ENCODE data around the gene BCL7A. TPM values are rescaled to one million over a fixed set of nuclear protein-coding genes. Genes with fewer than 3 reads are reported as not detected.
A peak's percentile ranks its signal among the peaks of the same experiment; 100 is the strongest.

The BCL7A gene
- polyA plus RNA-seq, 2 of the 4 experiments (the other 2 are of a cell fraction) = 9.2 to 9.4 TPM

DNA sequence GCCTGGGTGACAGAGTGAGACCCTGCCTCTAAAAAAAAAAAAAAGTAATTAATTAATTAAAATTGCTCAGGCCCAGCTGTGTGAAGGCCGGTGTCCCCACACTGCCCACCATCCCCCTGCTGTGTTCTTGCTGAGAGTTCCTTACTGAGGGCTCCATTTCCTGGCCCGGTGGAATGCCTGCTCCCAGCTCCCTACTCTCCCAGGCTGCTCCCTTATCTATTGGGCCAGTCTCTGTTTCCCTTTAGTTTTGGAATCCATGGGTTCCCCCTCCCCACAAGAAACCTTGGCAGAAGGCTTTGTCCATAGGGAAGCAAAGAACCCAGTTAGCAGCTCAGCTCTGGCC is 75.9 kb downstream of the BCL7A start (continued):
- TF ChIP-seq, protein P1, sequence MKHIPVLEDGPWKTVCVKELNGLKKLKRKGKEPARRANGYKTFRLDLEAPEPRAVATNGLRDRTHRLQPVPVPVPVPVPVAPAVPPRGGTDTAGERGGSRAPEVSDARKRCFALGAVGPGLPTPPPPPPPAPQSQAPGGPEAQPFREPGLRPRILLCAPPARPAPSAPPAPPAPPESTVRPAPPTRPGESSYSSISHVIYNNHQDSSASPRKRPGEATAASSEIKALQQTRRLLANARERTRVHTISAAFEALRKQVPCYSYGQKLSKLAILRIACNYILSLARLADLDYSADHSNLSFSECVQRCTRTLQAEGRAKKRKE (CRISPR knock-in tag; IDR thresholded peaks at IDR 0.05; ENCODE audit: low read depth) = no peak
- TF ChIP-seq CBX8 (IDR thresholded peaks at IDR 0.05) (no peak), NR3C1 (IDR thresholded peaks at IDR 0.05) (no peak)

DNA sequence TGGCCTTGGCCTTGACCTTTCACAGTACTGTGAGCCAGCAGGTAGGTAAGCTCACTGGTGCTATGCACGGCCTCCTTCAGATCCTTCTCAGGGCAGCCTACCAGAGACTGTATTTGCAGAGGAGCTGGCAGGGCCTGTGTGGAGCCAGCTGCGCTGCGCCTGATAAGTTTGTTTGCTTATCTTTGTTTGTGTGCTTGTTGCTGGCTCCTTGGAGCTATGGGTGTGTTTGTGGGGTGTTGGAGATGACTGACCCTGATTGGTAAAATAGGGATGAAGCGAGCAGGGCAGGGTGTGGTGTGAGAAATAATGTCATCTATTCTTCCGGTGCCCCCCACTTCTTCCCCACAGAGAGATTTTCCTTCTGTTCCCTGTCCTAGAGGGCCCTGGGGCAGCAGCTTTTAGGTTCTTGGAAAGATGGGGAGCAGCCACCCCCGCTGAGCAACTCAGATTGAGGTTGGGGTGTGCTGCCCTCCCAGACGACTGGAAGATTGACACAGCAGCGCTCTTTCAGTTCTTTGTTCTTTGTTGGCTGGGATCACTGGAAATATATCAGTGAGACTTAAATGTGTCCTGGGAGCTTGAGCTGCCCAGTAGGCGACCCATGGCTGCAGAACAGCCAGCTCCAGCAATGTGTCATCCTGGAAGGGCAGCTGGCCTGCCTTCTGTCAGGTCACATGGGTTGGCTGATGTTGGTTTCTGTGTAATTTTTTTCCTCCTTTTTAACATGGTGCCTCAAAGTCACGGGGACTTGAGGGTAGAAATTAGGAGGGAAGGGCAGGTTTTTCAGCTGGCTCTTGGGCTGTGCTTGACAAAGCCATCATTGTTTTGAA is 76.5 kb downstream of the BCL7A start:
- FAIRE-seq (no peak), DNase-seq (ENCODE audit: low read depth in 1 of 2, low spot score in 1 of 2) (peak; percentile 66 to 92), ATAC-seq (peak; percentile 86 to 93)
- ChIA-PET CTCF (interaction anchor here (0.6 to 7.6 kb wide), 14 partner anchors 10 to 304 kb away, joined by 3 to 76 read pairs (median 6); partner anchors contain the start of gene RHOF), POLR2A (interaction anchor here (1.4 to 1.7 kb wide), 2 partner anchors 9 to 20 kb away, joined by 3 to 11 read pairs; partner anchors contain the start of gene MLXIP)
- H3K4me3 ChIP-seq = 0 out of 3 replicates have a peak overlapping the region, but pooled peaks have one; percentile 12
- peaks cover 63% of the 10 kb centered on the region for H3K4me1 ChIP-seq
- peak overlapping the region; percentile 81 to 88 for H3K27ac ChIP-seq
- TF ChIP-seq, protein P2, sequence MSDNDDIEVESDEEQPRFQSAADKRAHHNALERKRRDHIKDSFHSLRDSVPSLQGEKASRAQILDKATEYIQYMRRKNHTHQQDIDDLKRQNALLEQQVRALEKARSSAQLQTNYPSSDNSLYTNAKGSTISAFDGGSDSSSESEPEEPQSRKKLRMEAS (IDR thresholded peaks at IDR 0.05) = 0 out of 2 replicates have a peak, but pooled peaks have one; percentile 31
- TF ChIP-seq FOSB (CRISPR knock-in tag; IDR thresholded peaks at IDR 0.05) (no peak), SMC3 (IDR thresholded peaks at IDR 0.05) (peak; percentile 18; the same call in 1 of the 3 replicates), GATA3 (IDR thresholded peaks at IDR 0.05; ENCODE audit: borderline replicate concordance) (peak; percentile 87)
- TF ChIP-seq, protein P3, sequence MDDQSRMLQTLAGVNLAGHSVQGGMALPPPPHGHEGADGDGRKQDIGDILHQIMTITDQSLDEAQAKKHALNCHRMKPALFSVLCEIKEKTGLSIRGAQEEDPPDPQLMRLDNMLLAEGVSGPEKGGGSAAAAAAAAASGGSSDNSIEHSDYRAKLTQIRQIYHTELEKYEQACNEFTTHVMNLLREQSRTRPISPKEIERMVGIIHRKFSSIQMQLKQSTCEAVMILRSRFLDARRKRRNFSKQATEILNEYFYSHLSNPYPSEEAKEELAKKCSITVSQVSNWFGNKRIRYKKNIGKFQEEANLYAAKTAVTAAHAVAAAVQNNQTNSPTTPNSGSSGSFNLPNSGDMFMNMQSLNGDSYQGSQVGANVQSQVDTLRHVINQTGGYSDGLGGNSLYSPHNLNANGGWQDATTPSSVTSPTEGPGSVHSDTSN (IDR thresholded peaks at IDR 0.05) = peak; percentile 42; the same call in 1 of the 2 replicates
- TF ChIP-seq, protein P4, sequence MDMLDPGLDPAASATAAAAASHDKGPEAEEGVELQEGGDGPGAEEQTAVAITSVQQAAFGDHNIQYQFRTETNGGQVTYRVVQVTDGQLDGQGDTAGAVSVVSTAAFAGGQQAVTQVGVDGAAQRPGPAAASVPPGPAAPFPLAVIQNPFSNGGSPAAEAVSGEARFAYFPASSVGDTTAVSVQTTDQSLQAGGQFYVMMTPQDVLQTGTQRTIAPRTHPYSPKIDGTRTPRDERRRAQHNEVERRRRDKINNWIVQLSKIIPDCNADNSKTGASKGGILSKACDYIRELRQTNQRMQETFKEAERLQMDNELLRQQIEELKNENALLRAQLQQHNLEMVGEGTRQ (IDR thresholded peaks at IDR 0.05) = peak; percentile 61
- 13% methylated on average over 10 of the region's 10 CpGs for WGBS (ENCODE audit: missing lambda C conversion rate)
- no peaks in the 10 kb centered on the region for H3K9me3 ChIP-seq
- peak overlapping the region; percentile 65 for H3K4me2 ChIP-seq

DNA sequence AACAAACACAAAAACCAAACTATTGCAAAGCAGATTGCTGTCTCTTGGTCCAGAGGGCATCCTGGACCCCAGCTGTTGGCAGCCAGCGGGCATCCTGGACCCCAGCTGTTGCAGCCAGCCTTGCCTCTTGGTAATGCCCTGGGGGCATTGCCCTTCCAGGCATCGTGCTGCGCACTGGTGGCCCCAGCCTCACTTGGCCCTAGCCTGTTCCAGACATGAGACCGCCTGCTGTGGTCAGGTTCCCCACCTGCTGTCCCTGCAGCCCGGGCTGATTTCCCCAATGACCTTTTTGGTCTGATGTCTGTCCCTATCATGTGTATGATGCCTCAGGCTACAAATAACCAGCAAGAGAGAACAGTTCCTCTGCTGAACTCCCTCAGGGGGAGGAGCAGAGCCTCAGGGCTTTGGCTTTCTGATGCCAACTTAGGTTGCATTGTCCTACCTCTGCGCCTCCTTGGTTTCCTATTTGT is 77.6 kb downstream of the BCL7A start:
- no peak for ATAC-seq
- 91% methylated on average over 6 of the region's 6 CpGs for WGBS (ENCODE audit: missing lambda C conversion rate)
- Histone ChIP-seq H3K27ac (peak overlapping the region; percentile 81 to 88), H3K4me1 (peaks cover 63% of the 10 kb centered on the region), H3K4me3 (no peak overlapping the region), H3K4me2 (peak overlapping the region; percentile 65), H3K9me3 (no peaks in the 10 kb centered on the region)
- POLR2A ChIA-PET = no interaction called here
- DNase-seq (ENCODE audit: low read depth in 1 of 2, low spot score in 1 of 2) = no peak
- CTCF ChIA-PET = interaction anchor here (1.4 to 7.6 kb wide), 4 partner anchors 12 to 68 kb away, joined by 3 to 76 read pairs (median 12); no protein-coding TSS in a partner anchor
- TF ChIP-seq FOSL2 (IDR thresholded peaks at IDR 0.05) = no peak
- no peak for TF ChIP-seq FOSL2 (CRISPR knock-in tag; IDR thresholded peaks at IDR 0.05)
- TF ChIP-seq, protein P5, sequence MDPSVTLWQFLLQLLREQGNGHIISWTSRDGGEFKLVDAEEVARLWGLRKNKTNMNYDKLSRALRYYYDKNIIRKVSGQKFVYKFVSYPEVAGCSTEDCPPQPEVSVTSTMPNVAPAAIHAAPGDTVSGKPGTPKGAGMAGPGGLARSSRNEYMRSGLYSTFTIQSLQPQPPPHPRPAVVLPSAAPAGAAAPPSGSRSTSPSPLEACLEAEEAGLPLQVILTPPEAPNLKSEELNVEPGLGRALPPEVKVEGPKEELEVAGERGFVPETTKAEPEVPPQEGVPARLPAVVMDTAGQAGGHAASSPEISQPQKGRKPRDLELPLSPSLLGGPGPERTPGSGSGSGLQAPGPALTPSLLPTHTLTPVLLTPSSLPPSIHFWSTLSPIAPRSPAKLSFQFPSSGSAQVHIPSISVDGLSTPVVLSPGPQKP (IDR thresholded peaks at IDR 0.05; ENCODE audit: low read depth, low read length) = no peak
- TF ChIP-seq NR3C1 (IDR thresholded peaks at IDR 0.05) = no peak
- TF ChIP-seq MAFK (IDR thresholded peaks at IDR 0.05; ENCODE audit: partially characterized antibody) = no peak
- TF ChIP-seq, protein P4 (IDR thresholded peaks at IDR 0.05) = no peak
- FAIRE-seq = no peak

DNA sequence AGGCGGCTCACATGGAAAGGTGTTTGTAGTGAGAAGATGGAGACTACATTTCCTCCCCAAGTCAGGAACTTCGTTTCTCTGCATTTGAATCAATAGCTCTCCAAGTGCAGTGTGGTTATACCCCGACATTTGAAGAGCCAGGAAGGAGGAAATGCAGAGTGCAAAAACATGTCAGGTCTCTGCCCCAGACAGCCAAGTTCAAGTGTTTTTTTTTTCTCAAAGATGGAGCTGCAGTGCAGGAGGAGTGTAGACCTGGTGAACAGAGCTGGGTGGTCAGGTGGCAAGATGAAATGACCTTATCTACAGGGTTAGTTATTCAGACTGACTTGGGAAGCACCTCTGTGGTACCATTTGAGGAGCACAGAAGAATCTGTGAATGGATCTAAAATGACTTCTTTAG is 78.2 kb downstream of the BCL7A start:
- H3K4me2 ChIP-seq = peak overlapping the region; percentile 65
- DNase-seq (ENCODE audit: low read depth in 1 of 2, low spot score in 1 of 2) = no peak
- no peak for TF ChIP-seq GATA3 (IDR thresholded peaks at IDR 0.05; ENCODE audit: borderline replicate concordance)
- TF ChIP-seq, protein P6, sequence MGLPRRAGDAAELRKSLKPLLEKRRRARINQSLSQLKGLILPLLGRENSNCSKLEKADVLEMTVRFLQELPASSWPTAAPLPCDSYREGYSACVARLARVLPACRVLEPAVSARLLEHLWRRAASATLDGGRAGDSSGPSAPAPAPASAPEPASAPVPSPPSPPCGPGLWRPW (IDR thresholded peaks at IDR 0.05) = no peak
- WGBS (ENCODE audit: missing lambda C conversion rate) = 51% methylated on average over 3 of the region's 3 CpGs
- H3K4me1 ChIP-seq = peaks cover 61% of the 10 kb centered on the region
- ATAC-seq = no peak
- H3K4me3 ChIP-seq = no peak overlapping the region
- FAIRE-seq = no peak
- CTCF ChIA-PET = interaction anchor here (0.9 to 7.6 kb wide), 6 partner anchors 15 to 69 kb away, joined by 3 to 76 read pairs (median 5); no protein-coding TSS in a partner anchor
- no peaks in the 10 kb centered on the region for H3K9me3 ChIP-seq
- POLR2A ChIA-PET = no interaction called here
- H3K27ac ChIP-seq = peak overlapping the region; percentile 81 to 88

All from A549 (cell line).